M059J (cell line): Measurements from ENCODE around the gene KAT14. TPM values are rescaled to one million over a fixed set of nuclear protein-coding genes. Genes with fewer than 3 reads are reported as not detected.
A peak's percentile ranks its signal among the peaks of the same experiment; 100 is the strongest.
"Not testable (repeated sequence)": the region's sequence is repeated elsewhere in the genome, so short reads cannot be mapped to it uniquely, and the experiment has no call there.

Source experiments
- DNase-seq: peaks from one replicate; pipeline ENCODE4 v3.0.0-alpha.2; 2012; ENCODE audit warnings: low read depth
- total RNA-seq: library from RNA; depleted of rRNA; stranded (reverse); fragments of >200 nt; shearing (Covaris generic); gene quantifications from 2 replicates; pipeline ENCODE4 v1.2.3, GENCODE V29; 2014; rRNA removed

The KAT14 gene
- total RNA-seq, 1 experiment from 2014 or later, result 15.4 TPM

- DNase-seq, result no peak
Observed at GRCh38 chr20:18218280-18218679, 80.6 kb downstream of the KAT14 start.

- peak; percentile 26 for DNase-seq
Observed at GRCh38 chr20:18223409-18223808, 85.7 kb downstream of the KAT14 start.

- peak; percentile 87 for DNase-seq
Observed at GRCh38 chr20:18224968-18225568, 87.4 kb downstream of the KAT14 start.

- peak; percentile 12 for DNase-seq
Observed at GRCh38 chr20:18225632-18226031, 88.0 kb downstream of the KAT14 start.

GRCh38 chr20:18226741-18227140 is 89.1 kb downstream of the KAT14 start:
- not testable (repeated sequence) for DNase-seq

GRCh38 chr20:18233408-18233943 is 95.8 kb downstream of the KAT14 start:
- DNase-seq, result no peak

Other genes with a start within 250 kb of the KAT14 start
- 107 and 165 TPM in 2 replicates for gene SNX5, start 169.1 kb upstream of the KAT14 start, total RNA-seq
- gene MGME1, start 168.8 kb upstream of the KAT14 start, total RNA-seq, result 19.2 and 27.4 TPM in 2 replicates
- gene OVOL2, start 79.9 kb upstream of the KAT14 start, total RNA-seq, result 0.22 TPM in 1 of 2 replicates, not detected in the other
- gene PET117, start within 50 bp of the KAT14 start, total RNA-seq, result 33.4 and 38.0 TPM in 2 replicates
- 23.8 and 31.5 TPM in 2 replicates for gene ZNF133, start 150.7 kb downstream of the KAT14 start, total RNA-seq